ENCODE results near the gene C12orf56.

Gene C12orf56

GRCh38 chr12:64390275-64390851 lies at the start of gene C12orf56:
C12orf56 (minus strand) TSS chr12:64390758; CDS start chr12:64390565, 193 bp downstream.
- peak; percentile 61 for DNase-seq

- DNase-seq = no peak
Observed at GRCh38 chr12:64440100-64440499, 49.5 kb upstream of the C12orf56 start.

- DNase-seq = no peak
Observed at GRCh38 chr12:64433915-64434314, 43.4 kb upstream of the C12orf56 start.

GRCh38 chr12:64431791-64432190 lies 41.2 kb upstream of the C12orf56 start:
- no peak for DNase-seq

- no peak for DNase-seq
Observed at GRCh38 chr12:64430886-64431285, 40.3 kb upstream of the C12orf56 start.

- no peak for DNase-seq
Observed at GRCh38 chr12:64428956-64429355, 38.4 kb upstream of the C12orf56 start.

GRCh38 chr12:64427988-64428387 lies 37.4 kb upstream of the C12orf56 start:
- DNase-seq = peak; percentile 24

GRCh38 chr12:64419696-64420095 lies 29.1 kb upstream of the C12orf56 start:
- DNase-seq = no peak

- DNase-seq = no peak
Observed at GRCh38 chr12:64418209-64418608, 27.7 kb upstream of the C12orf56 start.

GRCh38 chr12:64413884-64414283 lies 23.3 kb upstream of the C12orf56 start:
- DNase-seq = no peak

- DNase-seq = no peak
Observed at GRCh38 chr12:64412459-64412858, 21.9 kb upstream of the C12orf56 start.

GRCh38 chr12:64411427-64411826 lies 20.9 kb upstream of the C12orf56 start:
- no peak for DNase-seq

GRCh38 chr12:64407342-64408223 lies 17.0 kb upstream of the C12orf56 start:
- no peak for DNase-seq

- DNase-seq = no peak
Observed at GRCh38 chr12:64404470-64405256, 14.1 kb upstream of the C12orf56 start.

GRCh38 chr12:64403707-64404469 lies 13.3 kb upstream of the C12orf56 start, which contains the start of gene XPOT:
XPOT (plus strand) TSS chr12:64404392; CDS start chr12:64410036, 5,644 bp downstream.
- DNase-seq = peak; percentile 98

- no peak for DNase-seq
Observed at GRCh38 chr12:64402181-64402580, 11.6 kb upstream of the C12orf56 start.

- no peak for DNase-seq
Observed at GRCh38 chr12:64400041-64400440, 9.5 kb upstream of the C12orf56 start.

- no peak for DNase-seq
Observed at GRCh38 chr12:64395739-64396138, 5.2 kb upstream of the C12orf56 start.

- DNase-seq = no peak
Observed at GRCh38 chr12:64392221-64392620, 1.7 kb upstream of the C12orf56 start.

GRCh38 chr12:64389154-64389553 lies 1.4 kb downstream of the C12orf56 start:
- DNase-seq = no peak

- DNase-seq = no peak
Observed at GRCh38 chr12:64387197-64387816, 3.3 kb downstream of the C12orf56 start.

GRCh38 chr12:64385468-64385867 lies 5.1 kb downstream of the C12orf56 start:
- DNase-seq = no peak

Measured in NCI-H774 (cell line).